GM23248 (cell line): Measurements from ENCODE around the gene TNKS2. TPM values are rescaled to one million over a fixed set of nuclear protein-coding genes. Genes with fewer than 3 reads are reported as not detected.

Source experiments
- DNase-seq: peaks from one replicate; pipeline ENCODE4 v3.0.0-alpha.2; 2015
- H2AFZ ChIP-seq: fragments of 200-600 bp; sonication (generic); 2 replicates; pipeline ENCODE4 v1.6.1; 2016; ENCODE audit warnings: antibody characterized with exemption
- H3F3A ChIP-seq: fragments of 200-600 bp; sonication (generic); 2 replicates; pipeline ENCODE4 v1.6.1; 2016; ENCODE audit warnings: mild to moderate bottlenecking, antibody characterized with exemption, mixed run types; ENCODE audit not compliant: insufficient read depth
- H3K27ac ChIP-seq: fragments of 200-600 bp; sonication (generic); 2 replicates; pipeline ENCODE4 v1.5.1; 2016; ENCODE audit warnings: mild to moderate bottlenecking
- H3K27me3 ChIP-seq: fragments of 200-600 bp; sonication (generic); replicated peaks from 2 replicates; pipeline ENCODE4 v1.6.1; 2016; ENCODE audit warnings: mild to moderate bottlenecking; ENCODE audit not compliant: insufficient read depth
- H3K36me3 ChIP-seq: fragments of 200-600 bp; sonication (generic); 2 replicates; pipeline ENCODE4 v1.6.1; 2016; ENCODE audit warnings: low read depth, mild to moderate bottlenecking
- H3K4me1 ChIP-seq: fragments of 200-600 bp; sonication (generic); 2 replicates; pipeline ENCODE4 v1.6.1; 2016; ENCODE audit warnings: mild to moderate bottlenecking; ENCODE audit not compliant: insufficient read depth
- H3K4me2 ChIP-seq: fragments of 200-600 bp; sonication (generic); one replicate; pipeline ENCODE4 v1.6.1; 2016; ENCODE audit warnings: mild to moderate bottlenecking; ENCODE audit not compliant: unreplicated experiment
- H3K4me3 ChIP-seq: fragments of 200-600 bp; sonication (generic); 2 replicates; pipeline ENCODE4 v1.5.1; 2016; ENCODE audit warnings: mild to moderate bottlenecking
- H3K79me2 ChIP-seq: fragments of 200-600 bp; sonication (generic); 2 replicates; pipeline ENCODE4 v1.6.1; 2016; ENCODE audit warnings: mild to moderate bottlenecking; ENCODE audit not compliant: insufficient read depth
- H3K9ac ChIP-seq: fragments of 200-600 bp; sonication (generic); 2 replicates; pipeline ENCODE4 v1.6.1; 2016; ENCODE audit warnings: mild to moderate bottlenecking
- H3K9me2 ChIP-seq: fragments of 200-600 bp; sonication (generic); 2 replicates; pipeline ENCODE4 v1.6.1; 2016; ENCODE audit warnings: mixed run types, mild to moderate bottlenecking, moderate library complexity; ENCODE audit not compliant: insufficient read depth
- H3K9me3 ChIP-seq: fragments of 200-600 bp; sonication (generic); one replicate; pipeline ENCODE4 v1.6.1; 2017; ENCODE audit warnings: low read depth
- H4K20me1 ChIP-seq: fragments of 200-600 bp; sonication (generic); 2 replicates; pipeline ENCODE4 v1.6.0; 2016; ENCODE audit not compliant: insufficient read depth
- EZH2 ChIP-seq: fragments of 200-600 bp; sonication (generic); IDR thresholded peaks from 2 replicates; pipeline ENCODE4 v1.6.1; 2018; ENCODE audit warnings: antibody characterized with exemption, mild to moderate bottlenecking; ENCODE audit not compliant: insufficient read depth, poor library complexity, severe bottlenecking
- EZH2phosphoT487 ChIP-seq: fragments of 200-600 bp; sonication (generic); IDR thresholded peaks from 2 replicates; pipeline ENCODE4 v1.6.1; 2018; ENCODE audit warnings: antibody characterized with exemption, moderate library complexity, mild to moderate bottlenecking, low read depth; ENCODE audit not compliant: insufficient read depth
- WGBS, 2 experiments: methylation state at CpG; one replicate each; pipeline ENCODE4 v1.1.6; 2015 to 2017; ENCODE audit warnings: low lambda C conversion rate in 2 of 2, low coverage in 1 of 2; ENCODE audit errors: missing lambda C conversion rate in 2 of 2; 5-methylcytosine and 5-hydroxymethylcytosine counted together
- in situ Hi-C: fragments of 300-500 bp; cut with MboI; formaldehyde crosslinking; loops from 2 replicates; pipeline ENCODE4 v1.15.0; 2020
- polyA plus RNA-seq: library from polyadenylated mRNA; unstranded; fragments of >200 nt; fragmentation: Nextera tagmentation; extraction: Ambion mirVana; gene quantifications from 2 replicates; pipeline ENCODE4 v1.2.1, GENCODE V29; 2016
- total RNA-seq: library from RNA; depleted of rRNA; stranded (reverse); fragments of >200 nt; shearing (Covaris generic); gene quantifications from 2 replicates; pipeline ENCODE4 v1.2.3, GENCODE V29; 2014

Gene TNKS2
- total and polyA plus RNA-seq, 2 experiments from 2014 or later, result 14.4 to 29.3 TPM

- no peaks in the 10 kb centered on the region for H3K36me3 ChIP-seq
- no peaks in the 10 kb centered on the region for H3K9me2 ChIP-seq
- 0 out of 2 replicates have a peak, but pooled peaks cover 6% of the 10 kb centered on the region for H3K27me3 ChIP-seq
- no peak overlapping the region for H3K27ac ChIP-seq
- no peak overlapping the region for H2AFZ ChIP-seq
- no peak overlapping the region for H3K4me2 ChIP-seq
- no peaks in the 10 kb centered on the region for H4K20me1 ChIP-seq
- H3K4me1 ChIP-seq, result no peaks in the 10 kb centered on the region
- TF ChIP-seq EZH2phosphoT487 (no peak), EZH2 (no peak)
- no peak overlapping the region for H3K4me3 ChIP-seq
- 0 out of 2 replicates have a peak, but pooled peaks cover 4% of the 10 kb centered on the region for H3F3A ChIP-seq
- no peak overlapping the region for H3K9ac ChIP-seq
- WGBS, 2 experiments, result 44 to 47% methylated on average over 1 of the region's 1 CpG
- no peaks in the 10 kb centered on the region for H3K79me2 ChIP-seq
- in situ Hi-C loops, result no loop called here
- DNase-seq, result no peak
- H3K9me3 ChIP-seq, result no peaks in the 10 kb centered on the region
These were observed 15.7 kb upstream of the TNKS2 start for GRCh38 chr10:91782539-91782938.

GRCh38 chr10:91785830-91786229, 12.4 kb upstream of the TNKS2 start:
- no peak for DNase-seq
- Histone ChIP-seq H3K9ac (no peak overlapping the region), H3K27me3 (0 out of 2 replicates have a peak, but pooled peaks cover 6% of the 10 kb centered on the region), H3K27ac (no peak overlapping the region), H4K20me1 (no peaks in the 10 kb centered on the region), H3K4me1 (no peaks in the 10 kb centered on the region), H3K4me2 (no peak overlapping the region), H3K79me2 (no peaks in the 10 kb centered on the region), H3K36me3 (no peaks in the 10 kb centered on the region), H3K9me3 (no peaks in the 10 kb centered on the region), H3K9me2 (no peaks in the 10 kb centered on the region), H3F3A (no peaks in the 10 kb centered on the region), H2AFZ (no peak overlapping the region), H3K4me3 (no peak overlapping the region)
- in situ Hi-C loops, result no loop called here
- 4 to 9% methylated on average over 1 of the region's 1 CpG for WGBS, 2 experiments
- no peak for TF ChIP-seq EZH2phosphoT487
- TF ChIP-seq EZH2, result no peak

- Histone ChIP-seq H4K20me1 (no peaks in the 10 kb centered on the region), H2AFZ (no peak overlapping the region), H3K9ac (no peak overlapping the region), H3K4me3 (no peak overlapping the region), H3K27me3 (no peaks in the 10 kb centered on the region), H3K4me2 (no peak overlapping the region), H3K27ac (no peak overlapping the region), H3K79me2 (no peaks in the 10 kb centered on the region), H3F3A (no peaks in the 10 kb centered on the region), H3K9me2 (no peaks in the 10 kb centered on the region), H3K4me1 (no peaks in the 10 kb centered on the region), H3K9me3 (no peaks in the 10 kb centered on the region), H3K36me3 (no peaks in the 10 kb centered on the region)
- no peak for DNase-seq
- TF ChIP-seq EZH2phosphoT487 (no peak), EZH2 (no peak)
- 81 to 88% methylated on average over 2 of the region's 2 CpGs for WGBS, 2 experiments
- in situ Hi-C loops, result no loop called here
These were observed 11.0 kb upstream of the TNKS2 start for GRCh38 chr10:91787258-91787657.

GRCh38 chr10:91787810-91788209, 10.4 kb upstream of the TNKS2 start:
- in situ Hi-C loops, result no loop called here
- H3K36me3 ChIP-seq, result no peaks in the 10 kb centered on the region
- H2AFZ ChIP-seq, result no peak overlapping the region
- TF ChIP-seq EZH2, result no peak
- no peak for TF ChIP-seq EZH2phosphoT487
- H3K4me1 ChIP-seq, result no peaks in the 10 kb centered on the region
- no peaks in the 10 kb centered on the region for H3K27me3 ChIP-seq
- H3K4me3 ChIP-seq, result no peak overlapping the region
- no peaks in the 10 kb centered on the region for H4K20me1 ChIP-seq
- no peak overlapping the region for H3K27ac ChIP-seq
- no peak for DNase-seq
- H3K79me2 ChIP-seq, result no peaks in the 10 kb centered on the region
- no peaks in the 10 kb centered on the region for H3K9me3 ChIP-seq
- H3K4me2 ChIP-seq, result no peak overlapping the region
- H3K9me2 ChIP-seq, result no peaks in the 10 kb centered on the region
- H3F3A ChIP-seq, result no peaks in the 10 kb centered on the region
- 88 to 93% methylated on average over 2 of the region's 2 CpGs for WGBS, 2 experiments
- no peak overlapping the region for H3K9ac ChIP-seq

- Histone ChIP-seq H2AFZ (no peak overlapping the region), H3K4me1 (no peaks in the 10 kb centered on the region), H3K9me2 (no peaks in the 10 kb centered on the region), H3K4me2 (no peak overlapping the region), H3K27me3 (no peaks in the 10 kb centered on the region), H3K9ac (no peak overlapping the region), H3K79me2 (no peaks in the 10 kb centered on the region), H3K27ac (no peak overlapping the region), H3K9me3 (no peaks in the 10 kb centered on the region), H4K20me1 (no peaks in the 10 kb centered on the region), H3K36me3 (no peaks in the 10 kb centered on the region), H3F3A (no peaks in the 10 kb centered on the region), H3K4me3 (no peak overlapping the region)
- in situ Hi-C loops, result no loop called here
- no peak for TF ChIP-seq EZH2phosphoT487
- TF ChIP-seq EZH2, result no peak
- DNase-seq, result no peak
- WGBS, 2 experiments, result 59 to 74% methylated on average over 5 of the region's 5 CpGs
These were observed 9.7 kb upstream of the TNKS2 start for GRCh38 chr10:91788527-91788926.
